Thyroid gland (tissue), 4 donors: ENCODE measurements around the gene JAKMIP3.

Experiments used
- CTCF ChIP-seq, 6 experiments: fragments of 200-600 bp in 3 of 6; fragments of 450-650 bp in 3 of 6; sonication (generic) in 3 of 6; IDR thresholded peaks; one replicate each; pipeline ENCODE4 v1.5.1; 2016 to 2019; ENCODE audit warnings: antibody characterized with exemption in 6 of 6, mild to moderate bottlenecking in 2 of 6, inconsistent platforms in 1 of 6, moderate library complexity in 1 of 6
- POLR2A ChIP-seq, 2 donors: fragments of 450-650 bp; IDR thresholded peaks; one replicate each; pipeline ENCODE4 v1.6.1; 2017; ENCODE audit warnings: antibody characterized with exemption in 2 of 2, mild to moderate bottlenecking in 2 of 2, moderate library complexity in 1 of 2

- TF ChIP-seq CTCF (IDR thresholded peaks at IDR 0.05) (no peak), POLR2A (IDR thresholded peaks at IDR 0.05) (no peak)
Observed at GRCh38 chr10:132113766-132114365, 48.1 kb downstream of the JAKMIP3 start.
